HS-27A (cell line): ENCODE results near the gene FAM124A.

ENCODE experiments used
- DNase-seq: peaks from one replicate; pipeline ENCODE4 v3.0.0-alpha.2; 2012; ENCODE audit warnings: low read depth, missing footprints

The FAM124A gene

DNA sequence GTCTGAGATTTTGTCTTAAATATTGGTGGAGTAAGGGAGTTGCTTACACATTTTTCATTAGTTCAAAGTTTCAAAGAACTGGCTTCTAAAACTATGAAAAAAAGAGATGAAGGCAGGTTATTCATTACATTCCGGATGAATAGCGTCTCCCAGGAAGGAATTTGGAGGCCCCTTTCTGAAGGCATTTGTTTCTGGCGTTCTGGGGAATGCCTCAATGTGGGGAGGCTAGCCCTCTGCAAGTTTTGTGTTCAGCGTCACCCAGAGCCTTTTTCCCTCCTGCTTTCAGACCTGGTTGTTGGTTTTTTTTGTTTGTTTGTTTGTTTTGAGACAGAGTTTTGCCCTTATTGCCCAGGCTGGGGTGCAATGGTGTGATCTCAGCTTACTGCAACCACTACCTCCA lies 21.0 kb downstream of the FAM124A start:
- no peak for DNase-seq

DNA sequence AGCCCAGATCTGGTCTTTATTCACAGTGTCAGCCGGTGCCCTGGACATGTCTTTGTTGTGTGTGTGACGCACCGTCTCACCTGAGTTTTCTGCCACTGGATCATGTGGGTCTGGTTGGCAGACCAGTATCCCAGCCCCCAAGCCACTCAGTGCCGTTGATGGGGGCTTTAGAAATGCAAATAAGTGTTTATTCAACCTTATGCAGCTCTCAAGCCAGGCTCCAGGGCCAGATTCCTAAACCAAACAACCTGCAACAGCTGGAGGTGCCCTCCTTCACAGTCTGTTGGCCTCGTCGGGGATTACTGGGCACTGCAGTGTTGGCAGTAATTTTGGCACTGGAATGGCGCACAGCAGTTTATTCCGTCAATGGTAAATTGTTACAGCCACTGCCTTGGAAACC lies 21.6 kb downstream of the FAM124A start:
- no peak for DNase-seq

DNA sequence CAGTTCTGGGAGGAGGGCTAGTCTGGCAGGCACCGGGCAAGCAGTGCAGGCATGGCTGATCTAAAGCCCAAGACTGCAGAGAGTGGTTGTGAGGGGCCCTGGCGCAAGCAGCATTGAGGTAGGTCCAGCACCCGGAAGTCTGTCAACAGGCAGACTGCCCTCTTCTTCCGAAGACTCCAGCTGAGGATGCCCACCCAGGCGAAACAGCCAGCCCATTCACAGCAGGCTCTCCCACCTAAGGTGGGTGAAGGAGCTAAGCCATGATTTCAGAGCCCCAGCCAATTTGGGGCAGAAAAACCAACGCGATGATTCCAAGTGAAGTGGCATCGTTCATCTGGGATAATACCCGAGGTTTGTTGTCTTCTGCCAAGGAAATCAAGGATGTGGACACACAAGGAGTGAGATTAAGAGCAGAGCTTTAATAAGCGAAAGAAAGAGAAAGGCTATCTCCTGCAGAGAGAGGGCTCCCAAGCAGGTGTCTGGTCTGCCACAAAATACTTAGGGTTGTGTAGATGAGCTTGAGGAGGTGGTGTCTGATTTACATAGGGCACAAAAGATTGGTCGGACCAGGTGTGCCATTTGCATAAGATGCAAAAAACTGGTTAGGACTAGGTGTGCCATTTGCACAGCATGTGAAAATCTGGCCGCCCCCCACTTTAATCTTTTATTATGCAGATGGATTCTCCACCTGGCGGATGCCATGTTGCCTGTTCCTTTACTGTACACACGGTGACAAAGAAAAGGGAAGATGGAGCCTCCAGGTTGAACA lies 22.6 kb downstream of the FAM124A start:
- DNase-seq = no peak

DNA sequence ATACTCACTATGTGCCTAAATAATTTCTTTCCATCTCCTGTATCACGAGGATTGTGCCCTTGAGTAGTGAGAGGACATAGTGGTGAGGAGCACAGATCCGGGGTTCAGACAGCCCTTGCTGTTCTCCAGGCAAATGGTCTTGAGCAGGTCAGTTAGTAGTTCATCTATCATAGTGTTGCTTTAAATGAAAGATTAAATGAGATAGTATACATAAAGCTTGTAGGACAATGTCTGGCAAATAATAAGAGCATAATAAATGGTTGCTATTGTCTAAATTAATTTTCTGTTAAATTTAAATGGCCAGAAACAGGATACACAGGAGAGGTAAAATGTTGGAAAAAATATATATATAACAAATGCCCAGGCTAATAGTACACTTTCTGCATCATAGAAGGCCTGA lies 23.4 kb downstream of the FAM124A start:
- DNase-seq = no peak

DNA sequence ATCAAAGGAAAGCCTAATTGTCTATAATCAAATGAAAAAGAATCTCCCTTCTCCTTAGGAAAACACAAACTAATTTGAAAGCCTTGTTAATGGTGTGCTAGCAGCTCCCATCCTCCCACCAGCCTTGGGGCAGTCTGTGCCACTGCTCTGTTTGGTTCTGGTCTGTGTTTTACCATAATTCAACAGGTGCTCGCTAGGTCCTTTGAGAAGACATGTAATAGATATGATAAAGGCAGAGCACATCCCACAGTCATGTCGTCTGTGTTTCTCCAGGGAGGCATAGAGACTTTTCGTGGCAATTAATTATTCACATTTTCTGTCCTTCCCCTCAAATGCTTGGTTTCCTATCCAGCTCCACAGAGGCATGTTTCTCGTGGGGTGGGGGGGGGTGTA lies 23.8 kb downstream of the FAM124A start:
- DNase-seq = no peak

DNA sequence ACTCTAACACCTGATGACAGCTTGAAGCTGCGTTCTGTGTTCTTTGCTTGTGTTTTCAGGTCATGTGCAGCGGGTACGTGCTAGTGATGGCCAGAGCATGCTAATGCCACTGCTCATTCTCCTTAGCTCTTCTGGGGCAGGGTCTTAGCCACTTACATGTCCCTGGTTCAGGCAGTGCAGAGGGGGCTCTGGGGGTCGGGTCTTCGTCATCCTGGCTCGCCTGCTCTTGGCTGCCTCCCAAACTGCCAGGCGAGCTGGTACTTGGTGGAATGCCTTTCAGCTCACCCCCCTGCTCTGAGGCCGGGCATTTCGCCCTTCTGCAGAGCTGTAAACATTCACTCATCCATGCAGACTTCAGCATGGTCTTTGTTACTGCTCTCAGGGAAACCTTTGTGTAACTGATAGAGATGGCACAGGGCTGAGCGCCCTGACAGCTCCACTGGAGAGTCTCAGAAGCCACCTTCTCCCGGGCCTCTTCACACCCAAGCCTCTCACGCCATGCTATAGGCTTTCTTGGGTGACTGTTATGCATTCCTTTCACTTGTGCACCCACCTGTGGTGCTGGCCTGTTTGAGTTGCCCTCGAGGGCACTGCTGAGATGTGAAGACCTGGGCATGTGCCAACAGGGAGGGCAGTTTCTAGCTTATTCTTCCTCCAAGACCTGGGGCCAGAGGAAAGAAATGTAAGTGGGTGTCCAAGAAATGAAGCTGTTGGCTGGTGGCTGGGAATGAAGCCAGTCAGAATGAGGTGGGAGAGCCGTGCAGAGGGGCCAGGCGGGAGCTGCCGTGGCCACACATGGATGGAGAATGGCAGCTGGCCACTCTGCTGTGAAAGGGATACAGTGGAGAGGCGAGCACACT lies 24.4 kb downstream of the FAM124A start:
- no peak for DNase-seq

DNA sequence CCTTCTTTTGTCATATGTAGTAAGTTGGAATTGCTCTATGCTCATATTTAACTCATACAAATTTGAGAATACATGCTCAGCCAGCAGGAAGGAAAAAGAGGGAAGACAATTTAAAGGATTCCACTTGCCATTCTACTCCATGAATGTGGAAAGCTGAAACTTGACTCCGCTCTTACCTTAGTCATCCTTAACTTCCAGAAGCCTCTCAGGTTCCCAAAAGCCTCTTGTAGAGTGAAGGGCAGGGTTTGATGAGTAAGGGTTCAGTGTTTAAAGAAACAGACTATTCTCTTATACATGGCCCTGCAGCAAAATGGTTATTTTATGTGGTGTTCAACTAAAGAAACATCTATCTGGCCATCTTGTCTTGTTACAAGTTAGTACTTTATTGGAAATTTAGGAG lies 27.1 kb downstream of the FAM124A start:
- DNase-seq = no peak

DNA sequence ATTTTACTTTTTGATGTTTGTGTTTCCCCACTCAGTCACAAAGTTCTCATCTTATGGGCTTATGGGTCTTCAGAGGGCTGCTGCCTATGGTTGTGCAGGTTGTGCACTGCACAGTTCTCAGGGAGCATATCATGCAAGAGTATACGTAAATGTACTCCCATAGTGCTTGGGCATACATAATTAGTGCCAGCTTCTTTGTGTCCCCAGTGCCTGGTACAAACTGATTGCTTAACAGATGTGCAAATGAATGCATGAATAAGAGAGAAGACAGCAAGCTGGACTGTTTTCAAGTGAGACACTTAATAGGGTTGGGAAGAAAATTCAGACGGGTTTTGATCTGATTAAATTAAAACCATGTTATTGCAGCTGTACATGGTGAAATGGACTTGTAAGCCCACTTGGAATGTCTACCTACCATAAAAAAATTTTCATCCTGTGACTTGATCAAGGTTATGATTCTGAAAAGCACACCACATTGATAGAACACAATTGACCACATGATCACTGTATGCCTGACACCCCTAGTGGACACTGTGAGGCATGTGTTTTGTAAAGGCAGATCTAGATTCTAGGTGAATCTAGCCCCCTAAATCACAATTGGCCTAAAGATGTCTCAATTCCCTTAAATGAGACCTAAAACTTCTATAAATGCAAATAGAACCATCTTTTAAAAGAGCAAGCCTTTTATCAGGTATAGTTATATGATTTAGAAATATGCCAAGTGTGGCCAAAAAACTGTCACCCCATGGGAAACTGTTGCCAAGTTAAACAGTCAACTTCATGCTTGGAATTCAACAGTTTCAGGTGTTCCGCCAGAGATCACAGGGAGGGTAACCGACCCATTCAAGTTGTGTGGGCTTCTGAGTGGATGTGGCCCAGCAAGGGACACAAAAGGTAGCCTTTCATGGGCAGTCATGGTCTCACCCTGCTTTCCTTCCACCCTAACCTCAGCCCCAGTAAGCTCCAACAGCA lies 27.9 kb downstream of the FAM124A start:
- no peak for DNase-seq

DNA sequence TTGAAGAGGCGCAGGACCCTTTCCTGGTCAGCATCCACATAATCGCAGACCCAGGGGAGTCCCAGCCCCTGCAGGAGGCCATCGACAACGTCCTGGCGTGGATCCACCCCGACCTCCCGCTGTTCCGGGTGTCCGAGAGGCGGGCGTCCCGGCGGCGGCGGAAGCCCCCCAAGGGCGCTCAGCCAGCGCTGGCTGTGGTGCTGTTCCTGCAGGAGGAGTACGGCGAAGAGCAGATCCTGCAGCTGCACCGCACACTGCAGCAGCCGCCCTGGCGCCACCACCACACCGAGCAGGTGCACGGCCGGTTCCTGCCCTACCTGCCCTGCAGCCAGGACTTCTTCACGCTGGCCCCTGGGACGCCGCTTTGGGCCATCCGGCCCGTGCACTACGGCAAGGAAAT lies 29.3 kb downstream of the FAM124A start:
- no peak for DNase-seq

DNA sequence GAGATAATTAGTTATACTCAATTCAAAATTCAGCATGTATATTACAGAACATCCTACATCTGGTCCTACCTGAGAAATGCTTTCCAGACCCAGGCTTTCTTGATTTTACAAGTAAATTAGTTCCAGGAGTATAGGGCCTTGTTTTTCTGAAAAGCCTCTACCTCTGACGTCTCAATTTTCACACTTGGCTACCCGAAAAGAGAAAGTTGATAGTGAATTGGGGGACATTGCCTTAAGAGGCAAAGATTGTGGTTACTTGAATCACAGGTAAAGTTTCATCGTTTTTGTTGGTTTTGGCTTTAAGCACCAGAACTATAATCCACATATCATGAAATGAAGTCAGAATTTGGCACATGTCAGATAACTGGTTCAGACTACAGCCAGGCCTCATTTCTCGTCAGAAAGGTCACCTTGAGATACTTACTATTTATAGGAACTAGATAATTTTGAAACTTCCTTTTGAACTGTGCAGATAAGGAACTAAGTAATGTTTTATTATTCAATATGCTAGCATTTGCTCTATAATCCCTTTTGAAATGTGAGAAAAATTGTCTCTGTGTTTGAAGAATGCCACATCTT lies 30.8 kb downstream of the FAM124A start:
- DNase-seq = no peak

DNA sequence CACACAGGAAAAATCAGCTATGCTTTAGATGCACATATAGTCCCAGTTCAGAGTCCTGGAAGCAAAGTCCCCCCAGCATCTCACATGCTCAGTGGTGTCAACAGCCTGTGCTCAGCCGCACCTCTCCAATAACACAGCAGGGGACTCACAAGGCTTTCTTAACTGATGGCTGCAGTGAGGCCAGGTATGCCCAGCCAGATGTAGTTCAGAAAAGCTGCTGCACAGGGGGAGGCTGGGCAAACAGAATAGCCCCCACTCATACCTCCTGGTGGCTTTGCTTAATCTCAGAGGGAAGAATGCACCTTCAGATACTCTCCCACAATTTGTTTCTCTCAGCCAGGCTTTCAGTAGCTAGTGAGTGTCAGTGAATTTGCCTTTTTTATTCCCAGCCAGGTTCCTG lies 33.4 kb downstream of the FAM124A start:
- DNase-seq = no peak

DNA sequence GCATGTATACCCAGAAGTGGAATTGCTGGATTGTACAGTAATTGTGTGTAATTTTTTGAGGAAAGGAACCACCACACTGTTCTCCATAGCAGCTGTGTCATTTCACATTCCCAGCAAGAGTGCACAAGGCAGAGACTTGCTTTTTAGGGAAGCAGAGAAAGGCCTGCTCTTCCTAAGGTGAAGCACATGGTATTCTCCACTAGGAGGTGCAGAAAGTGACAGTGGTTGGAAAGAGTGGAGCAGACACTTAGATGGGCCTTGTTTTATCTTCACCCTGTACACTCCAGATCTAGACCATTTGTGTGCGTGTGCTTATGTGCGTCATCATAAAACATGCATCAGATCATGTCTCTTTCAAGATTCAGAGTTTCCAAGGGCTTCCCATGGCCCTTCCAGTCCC lies 35.0 kb downstream of the FAM124A start:
- no peak for DNase-seq

DNA sequence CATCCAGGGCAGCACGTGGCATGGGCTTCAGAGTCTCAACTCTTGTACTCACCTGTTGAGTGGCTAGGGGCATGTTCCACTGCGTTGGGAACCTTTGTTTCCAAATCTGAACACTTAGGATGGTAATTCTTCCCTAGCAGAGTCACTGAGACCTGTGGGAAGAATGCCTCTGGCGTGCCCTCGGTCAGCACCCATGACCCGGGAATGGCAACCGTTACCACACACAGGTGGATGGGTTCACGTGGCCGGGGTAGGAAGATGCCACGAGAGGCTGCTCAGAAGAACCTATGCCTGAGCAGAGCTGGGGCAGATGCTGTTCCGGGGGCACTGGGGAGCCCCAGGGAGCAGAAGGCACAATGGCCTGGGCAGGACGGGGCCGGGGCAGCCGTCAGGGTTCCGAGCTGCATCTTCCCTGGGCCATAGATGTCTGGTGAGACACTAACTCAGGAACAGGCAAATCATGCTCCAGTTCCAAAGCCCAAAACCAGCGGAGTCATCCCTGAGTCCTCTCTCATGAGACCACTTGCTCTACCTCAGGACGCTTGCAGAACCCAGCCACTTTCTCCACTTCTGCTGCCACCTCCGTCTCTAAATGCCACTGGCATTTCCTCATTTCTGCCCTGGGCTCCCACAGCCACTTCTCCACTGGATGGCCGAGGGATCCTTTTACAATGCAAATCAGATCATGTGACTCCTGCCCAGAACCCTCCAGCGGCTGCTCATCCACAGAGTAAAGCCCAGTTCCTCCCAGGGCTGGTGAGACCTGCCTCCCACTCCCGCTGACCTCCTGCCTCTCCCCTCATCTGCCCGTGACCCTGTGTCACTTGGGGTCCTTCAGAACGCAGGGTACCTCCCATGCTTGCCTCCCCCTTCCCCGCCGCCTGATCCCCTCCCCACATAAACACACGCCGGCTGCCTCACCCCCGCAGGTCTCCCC lies 36.7 kb downstream of the FAM124A start:
- no peak for DNase-seq

DNA sequence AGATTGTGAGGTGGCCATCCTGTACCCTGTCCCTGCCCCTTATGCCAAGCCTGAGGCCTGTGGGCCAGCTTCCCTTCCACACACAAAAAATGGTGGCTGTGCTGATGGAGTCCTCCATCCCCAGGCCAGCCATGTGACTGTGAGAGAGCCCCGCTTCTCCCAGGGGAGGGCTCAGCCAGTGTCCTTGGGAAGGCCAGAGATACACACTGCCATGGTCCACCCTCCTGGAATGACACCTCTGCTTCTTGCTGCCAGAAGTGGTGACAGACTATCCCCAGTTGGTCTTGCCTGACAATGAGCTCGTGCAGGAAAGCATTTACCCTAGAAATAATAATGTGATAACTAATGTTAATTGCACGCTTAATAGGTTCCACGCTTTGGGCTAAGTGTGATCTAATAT lies 38.0 kb downstream of the FAM124A start:
- DNase-seq = no peak

DNA sequence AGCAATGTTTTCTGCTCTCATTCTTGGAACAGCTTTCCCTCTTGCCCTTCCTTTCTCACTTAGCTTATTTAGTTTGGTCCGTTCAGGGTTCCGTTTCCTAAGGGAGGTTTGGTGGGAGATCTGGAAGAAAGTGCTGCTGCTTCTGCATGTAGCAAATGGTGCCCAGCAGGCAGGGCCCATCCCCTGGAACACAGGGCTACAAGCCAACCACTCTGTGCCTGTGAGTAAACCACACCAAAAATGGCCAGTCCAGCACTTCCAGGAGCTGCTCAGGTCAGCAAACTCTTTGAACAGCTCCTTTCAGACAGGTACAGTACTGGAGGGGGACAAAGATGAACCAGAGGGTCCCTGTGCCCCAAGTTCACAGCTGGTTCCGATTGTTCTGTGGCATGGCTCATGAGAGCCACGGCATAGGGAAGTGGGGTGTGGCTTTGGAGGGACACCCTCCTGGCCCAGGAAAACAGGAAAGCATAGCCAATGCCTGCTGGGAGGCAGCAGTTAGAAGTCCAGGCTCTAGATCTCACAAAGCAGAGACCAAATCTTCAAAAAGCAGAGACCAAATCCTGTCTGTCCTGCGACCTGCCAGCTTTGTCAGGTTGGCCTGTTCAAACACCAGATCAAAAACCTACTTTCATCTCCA lies 39.5 kb downstream of the FAM124A start:
- DNase-seq = no peak

DNA sequence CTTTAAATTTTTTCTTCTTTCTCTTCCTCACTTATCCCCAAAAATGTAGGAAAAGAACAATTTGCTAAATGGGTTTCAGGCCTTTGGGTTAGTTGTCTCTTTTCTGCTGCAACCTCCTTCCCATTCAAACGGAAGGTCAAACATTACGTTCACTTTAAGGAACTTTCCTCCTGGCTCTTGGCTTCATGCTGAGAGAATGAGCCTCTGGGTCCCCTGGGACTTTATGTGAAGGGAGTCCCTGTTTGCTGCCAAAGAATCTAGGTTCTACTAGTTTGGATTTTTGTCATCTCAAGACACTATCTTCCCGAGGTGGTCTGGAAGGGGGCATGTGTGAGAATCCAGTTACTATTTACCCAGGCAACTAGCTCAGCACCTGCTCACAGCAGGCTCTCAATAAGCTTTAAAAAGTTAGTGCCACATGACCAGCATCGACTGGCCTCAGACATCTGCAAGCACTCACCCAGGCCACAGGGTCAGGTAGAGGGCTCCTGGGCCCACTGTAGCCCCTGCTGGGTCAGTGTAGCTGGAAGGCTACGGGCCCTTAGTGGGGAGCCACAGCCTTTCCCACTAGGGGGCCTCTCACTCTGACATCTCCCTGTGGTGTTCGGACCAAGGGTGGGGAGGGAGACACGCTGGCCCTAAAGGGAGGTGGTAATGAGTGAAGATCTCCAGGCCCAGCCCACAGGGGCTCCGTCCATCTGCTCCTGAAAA lies 40.5 kb downstream of the FAM124A start:
- no peak for DNase-seq

DNA sequence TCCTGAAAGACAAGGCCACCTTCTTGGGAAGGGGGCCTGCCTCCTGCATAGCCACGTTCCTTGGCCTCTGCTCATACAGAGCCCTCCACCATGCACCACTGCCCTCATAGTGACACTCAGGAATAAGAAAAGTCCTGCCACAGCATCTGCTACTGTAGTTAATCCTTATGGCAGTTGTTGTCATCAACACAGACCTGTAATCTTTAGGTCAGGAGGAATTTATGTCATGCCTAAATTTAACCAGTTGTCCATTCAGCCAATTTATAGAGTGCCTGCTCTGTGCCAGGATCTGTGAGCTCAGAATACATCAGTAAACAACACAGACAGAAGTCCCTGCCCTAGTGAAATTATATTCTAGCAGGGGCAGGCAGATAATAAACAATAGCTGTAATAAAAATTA lies 44.4 kb downstream of the FAM124A start:
- no peak for DNase-seq

DNA sequence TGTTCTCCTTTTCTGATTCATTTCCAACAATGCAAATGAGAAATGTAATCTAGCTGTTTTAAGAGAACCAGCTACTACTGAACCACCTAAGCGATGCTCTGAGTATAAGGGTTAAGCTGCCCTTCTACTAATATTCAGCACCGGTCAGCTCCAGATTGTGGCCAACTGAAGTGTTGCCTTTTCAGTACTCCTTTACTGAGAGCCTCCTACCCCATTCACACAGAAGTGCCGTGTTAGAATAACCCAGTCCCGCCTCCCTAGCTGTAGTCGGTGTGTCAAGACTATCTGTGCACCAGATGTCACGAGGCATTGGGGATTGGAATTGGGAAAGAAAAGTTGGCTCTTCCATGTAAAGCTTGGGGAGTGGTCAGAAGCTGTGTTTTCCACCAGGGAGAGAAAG lies 45.4 kb downstream of the FAM124A start:
- DNase-seq = no peak

DNA sequence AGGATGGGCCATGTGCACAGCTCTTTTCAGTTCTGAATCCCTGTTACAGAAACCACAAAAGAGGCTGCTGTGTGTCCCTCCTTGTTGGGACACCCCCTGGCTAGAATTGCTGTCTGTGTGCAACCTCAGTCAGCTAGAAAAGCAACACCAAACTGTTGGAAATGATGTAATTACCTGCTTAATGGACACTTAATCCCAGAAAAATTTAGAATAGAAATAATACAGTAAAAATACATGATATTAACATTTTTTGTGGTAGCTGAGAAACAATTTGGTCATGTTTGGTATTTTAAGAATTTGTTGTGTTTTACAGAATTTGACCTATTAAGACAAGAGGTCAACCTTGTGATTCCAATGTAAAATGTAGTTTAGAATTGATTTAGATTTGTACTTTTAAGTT lies 46.8 kb downstream of the FAM124A start:
- peak; percentile 12 for DNase-seq
